NCI-H82 (cell line): ENCODE data around the gene ZSWIM2.
A peak's percentile ranks its signal among the peaks of the same experiment; 100 is the strongest.
"Not testable (repeated sequence)": the region's sequence is repeated elsewhere in the genome, so short reads cannot be mapped to it uniquely, and the experiment has no call there.

Source experiments
- DNase-seq: peaks from one replicate; lab custom pipeline; 2025; lab: John Stamatoyannopoulos, UW

The ZSWIM2 gene

GRCh38 chr2:186848873-186849578 lies at the start of gene ZSWIM2:
TSS of gene ZSWIM2 (minus strand) at chr2:186849170. CDS start at chr2:186849130, 40 bp downstream.
- DNase-seq, result peak; percentile 83

GRCh38 chr2:186896220-186896619 lies 47.2 kb upstream of the ZSWIM2 start:
- not testable (repeated sequence) for DNase-seq

DNA sequence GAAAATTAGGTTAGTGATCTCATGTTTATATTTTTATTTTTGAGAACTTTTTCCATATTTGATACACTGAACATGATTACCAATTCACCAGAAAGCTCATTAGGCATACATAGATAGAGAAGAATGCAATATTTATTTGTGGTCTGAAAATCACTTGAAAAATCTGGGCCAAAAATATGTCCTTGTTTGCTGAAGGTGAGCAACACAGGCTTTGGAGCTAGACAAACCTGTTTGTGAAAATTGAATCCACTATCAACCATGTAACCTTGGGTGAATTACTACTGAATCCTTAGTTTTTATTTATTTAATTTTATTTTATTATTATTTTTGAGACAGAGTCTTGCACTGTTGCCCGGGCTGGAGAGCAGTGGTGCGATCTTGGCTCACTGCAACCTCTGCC lies 46.5 kb upstream of the ZSWIM2 start:
- no peak for DNase-seq

DNA sequence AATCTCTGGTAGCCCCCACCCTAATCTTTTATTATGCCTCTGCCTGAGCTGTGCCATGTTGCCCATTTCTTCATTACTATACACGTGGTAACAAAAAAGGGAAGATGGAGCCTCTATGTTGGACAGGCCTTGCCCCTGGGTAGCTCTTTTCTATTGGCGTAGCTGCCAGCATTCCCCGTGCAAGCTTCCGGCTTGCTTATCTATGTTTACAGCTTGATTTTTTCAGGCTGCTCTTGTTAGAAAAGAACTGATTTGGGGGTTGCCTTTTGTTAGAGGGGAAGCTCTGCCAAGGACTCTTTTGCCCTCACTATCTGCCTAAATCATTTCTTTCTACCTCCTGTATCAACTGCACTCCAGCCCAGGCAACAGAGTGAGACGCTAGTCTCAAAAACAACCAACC lies 45.5 kb upstream of the ZSWIM2 start:
- DNase-seq, result no peak

- no peak for DNase-seq
Measured at GRCh38 chr2:186892821-186893220, 43.9 kb upstream of the ZSWIM2 start.

DNA sequence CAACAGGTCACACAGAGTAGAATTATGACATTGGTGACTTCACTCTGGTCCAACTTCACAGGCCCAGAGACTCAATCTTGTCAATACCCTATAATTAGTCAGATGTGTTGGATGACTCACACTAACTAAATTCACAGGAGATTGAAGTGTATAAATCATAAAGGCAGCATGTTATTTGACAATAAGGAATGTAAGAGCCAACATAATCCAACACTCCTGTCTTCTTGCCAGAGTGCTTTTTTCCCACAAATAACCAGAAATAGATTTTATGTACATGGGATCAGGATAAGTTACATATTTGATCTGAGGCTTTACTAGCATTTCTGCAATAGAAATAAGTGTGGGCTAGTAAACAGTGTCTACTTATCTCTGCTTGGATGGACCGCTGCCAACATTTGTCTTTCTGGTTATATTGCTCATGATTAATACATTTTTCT lies 42.2 kb upstream of the ZSWIM2 start:
- DNase-seq, result no peak

DNA sequence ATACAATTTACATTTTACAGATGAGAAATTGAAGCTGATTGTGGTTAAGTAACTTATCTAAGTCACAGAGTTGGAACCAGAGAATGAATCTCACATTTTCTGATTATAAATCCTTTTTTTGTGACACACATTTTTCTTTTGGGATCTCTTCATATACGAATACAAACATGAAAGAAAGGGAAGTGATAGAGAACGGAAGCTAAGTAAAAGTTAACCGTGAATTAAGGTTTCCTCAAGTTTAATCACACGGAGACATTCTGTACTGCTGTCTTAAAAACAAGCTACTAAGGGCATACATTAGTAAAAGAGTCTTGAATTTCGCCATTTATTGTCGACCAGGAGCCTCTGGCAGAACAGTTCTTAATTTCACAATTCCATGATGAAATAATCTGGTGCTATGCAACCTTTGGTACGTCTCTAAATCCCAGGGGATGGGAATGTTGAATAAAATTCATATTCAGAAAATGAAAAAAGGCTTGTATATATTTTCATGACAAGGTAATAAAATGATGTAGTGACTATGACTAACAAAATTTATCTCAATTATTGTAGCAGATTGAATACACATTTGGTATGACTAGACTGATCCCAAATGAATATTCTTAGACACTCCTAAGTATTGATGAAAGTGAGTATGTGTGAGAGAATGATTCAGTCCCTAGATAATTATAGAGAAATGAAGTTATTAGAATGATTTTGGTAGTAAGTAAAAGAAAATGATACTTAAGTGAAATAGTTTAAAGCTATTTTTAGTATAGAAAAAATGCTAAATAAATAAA lies 40.3 kb upstream of the ZSWIM2 start:
- DNase-seq, result no peak

- peak; percentile 10 for DNase-seq
Measured at GRCh38 chr2:186887107-186888090, 38.4 kb upstream of the ZSWIM2 start.

DNA sequence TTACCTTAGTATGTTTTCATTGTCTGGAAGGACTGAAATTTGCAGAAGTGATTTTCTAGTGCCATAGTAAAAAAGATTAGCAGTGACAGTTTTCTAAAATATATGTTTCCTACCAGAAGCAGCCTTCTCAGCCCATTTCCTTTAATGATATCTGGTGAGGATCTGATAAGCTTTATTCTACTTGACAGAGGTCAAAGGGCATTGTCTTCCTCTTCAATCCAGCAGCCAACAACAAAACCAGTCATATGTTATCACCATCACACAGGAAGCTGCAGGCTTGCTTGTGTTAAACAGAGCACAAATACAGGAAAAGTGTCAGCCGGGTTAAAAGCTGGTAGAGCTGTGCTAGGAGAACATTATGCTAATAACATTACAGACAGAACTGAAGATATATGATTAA lies 35.6 kb upstream of the ZSWIM2 start:
- DNase-seq, result no peak

DNA sequence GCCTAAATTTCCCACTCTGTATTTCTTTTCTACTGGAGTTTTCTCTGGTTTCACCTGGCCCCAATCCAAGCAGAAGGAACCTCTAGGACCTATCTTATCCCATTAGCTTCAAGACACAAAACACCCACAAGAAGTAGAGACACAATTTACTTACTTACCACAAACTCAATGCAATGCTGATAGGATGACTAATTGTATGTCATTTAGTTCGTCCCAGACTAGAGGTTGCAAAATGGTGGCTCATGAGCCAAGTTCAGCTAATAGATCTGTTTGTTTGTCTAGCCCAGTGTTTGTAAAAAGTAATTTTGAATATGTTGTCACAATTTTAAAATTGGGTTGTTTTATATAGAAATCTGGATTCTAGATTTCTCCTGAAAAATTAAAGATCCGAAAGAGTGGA lies 34.7 kb upstream of the ZSWIM2 start:
- no peak for DNase-seq

DNA sequence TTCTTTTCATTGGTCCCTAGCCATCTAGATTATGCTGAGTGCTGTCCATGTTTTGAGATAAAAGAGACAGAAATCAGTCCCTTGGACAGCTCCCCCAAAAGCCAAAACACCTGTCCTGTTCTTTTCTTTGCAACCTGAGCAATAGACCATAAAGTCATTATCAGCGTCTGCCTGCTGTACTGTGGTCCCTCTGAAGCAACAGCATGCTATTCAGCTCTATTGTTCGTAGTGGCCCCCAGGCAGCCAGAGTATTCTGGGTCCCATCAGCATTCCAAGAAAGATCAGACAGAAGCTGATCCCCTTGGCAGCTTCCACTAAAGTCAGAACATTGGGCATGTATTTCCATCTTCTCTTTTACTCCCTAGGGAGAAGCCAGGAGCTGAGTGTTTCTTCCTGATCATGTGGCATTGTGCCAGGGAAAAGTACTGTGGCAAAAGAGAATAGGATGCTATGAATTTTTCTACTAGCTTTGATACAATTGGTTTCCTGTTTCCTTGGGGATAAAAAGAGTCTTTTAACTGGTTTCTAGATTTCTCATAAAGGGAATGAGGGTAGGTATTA lies 33.6 kb upstream of the ZSWIM2 start:
- DNase-seq, result no peak

DNA sequence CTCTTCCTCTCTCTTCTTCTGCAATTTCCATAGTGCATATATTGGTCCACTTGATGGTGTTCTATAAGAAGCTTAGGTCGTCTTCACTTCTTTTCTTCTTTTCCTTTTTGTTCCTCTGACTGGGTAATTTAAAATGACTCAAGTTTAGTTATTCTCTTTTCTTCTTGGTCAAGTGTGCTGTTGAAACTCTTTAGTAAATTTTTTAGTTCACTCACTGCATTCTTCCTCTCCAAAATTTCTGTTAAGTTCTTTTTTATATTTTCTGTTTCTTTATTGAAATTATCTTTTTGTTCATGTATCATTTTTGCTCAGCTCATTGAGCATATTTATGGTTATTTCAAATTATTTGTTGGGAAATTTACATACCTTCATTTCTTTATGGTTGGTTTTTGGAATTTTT lies 32.7 kb upstream of the ZSWIM2 start:
- no peak for DNase-seq

GRCh38 chr2:186879312-186879711 lies 30.3 kb upstream of the ZSWIM2 start:
- no peak for DNase-seq

DNA sequence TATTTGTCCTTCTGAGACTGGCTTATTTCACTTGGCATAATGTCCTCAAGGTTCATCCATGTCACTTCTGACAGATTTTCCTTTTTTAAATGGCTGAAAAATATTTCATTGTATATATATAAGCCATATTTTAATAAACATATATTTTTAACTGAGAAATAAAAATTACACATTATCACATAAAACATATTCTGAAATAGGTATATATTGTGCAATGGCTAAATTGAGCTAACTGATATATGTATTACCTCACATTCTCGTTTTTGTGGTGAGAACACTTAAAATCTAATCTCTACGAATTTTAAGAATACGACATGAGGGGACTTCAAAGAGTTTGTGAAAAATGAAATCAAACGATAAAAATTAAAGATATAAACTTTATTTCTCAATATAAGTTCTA lies 25.7 kb upstream of the ZSWIM2 start:
- DNase-seq, result no peak

DNA sequence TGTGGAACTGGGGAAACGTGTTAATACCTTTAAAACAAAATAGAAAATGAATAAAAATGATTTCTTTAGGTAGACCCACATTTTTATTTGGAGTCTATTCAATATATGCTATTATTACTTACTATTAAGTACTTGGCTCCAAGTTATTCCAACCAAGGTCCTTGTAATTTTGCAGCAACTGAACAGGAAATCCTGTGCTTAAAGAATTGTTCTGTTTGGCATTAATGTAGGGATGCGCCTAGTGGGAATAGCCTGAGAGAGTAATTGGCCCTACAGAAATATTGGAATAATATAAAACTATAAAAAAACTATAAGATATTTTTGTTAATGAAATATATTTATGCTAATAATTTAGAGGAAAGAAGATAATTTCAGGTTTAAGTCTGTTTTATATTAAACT lies 22.9 kb upstream of the ZSWIM2 start:
- no peak for DNase-seq

GRCh38 chr2:186868344-186868743 lies 19.4 kb upstream of the ZSWIM2 start:
- no peak for DNase-seq

GRCh38 chr2:186862869-186863709 lies 14.1 kb upstream of the ZSWIM2 start:
- DNase-seq, result peak; percentile 60

DNA sequence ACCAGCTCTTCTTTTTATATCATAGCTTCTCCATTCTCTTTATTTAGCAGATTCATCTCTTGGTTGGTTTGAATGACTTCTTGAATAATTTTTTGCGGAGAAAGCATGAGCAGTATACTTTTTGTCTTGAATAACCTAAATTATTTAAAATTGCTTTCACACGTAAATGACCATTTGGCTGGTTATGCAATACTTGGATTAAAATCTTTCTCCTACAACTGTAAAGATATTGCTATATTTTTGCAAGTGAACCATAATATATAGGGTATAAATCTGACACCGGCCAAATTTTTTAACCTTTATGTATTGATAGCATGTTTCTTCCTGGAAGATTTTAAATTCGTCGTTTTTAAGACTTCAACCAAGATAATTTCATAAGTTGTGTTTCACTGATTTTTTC lies 6.2 kb upstream of the ZSWIM2 start:
- no peak for DNase-seq

DNA sequence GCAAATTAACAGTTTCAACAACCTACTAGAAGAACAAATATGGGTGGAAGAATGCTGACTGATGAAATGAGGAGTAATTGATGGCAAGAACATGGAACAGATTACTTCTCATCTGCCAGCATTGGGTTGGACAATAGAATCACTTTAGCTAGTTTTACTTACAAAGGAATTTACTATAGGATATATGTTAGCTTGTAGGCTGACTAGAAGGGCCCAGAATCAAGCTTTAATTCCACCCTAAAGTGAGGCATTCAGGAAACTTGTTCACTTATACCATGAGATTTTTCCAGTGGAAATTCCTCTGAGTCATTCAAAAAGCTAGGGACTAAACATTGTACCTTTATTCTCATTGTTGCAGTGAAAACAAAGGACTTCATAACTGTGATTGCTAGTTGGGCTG lies 5.0 kb upstream of the ZSWIM2 start:
- DNase-seq, result no peak

GRCh38 chr2:186852508-186852907 lies 3.5 kb upstream of the ZSWIM2 start:
- DNase-seq, result no peak

DNA sequence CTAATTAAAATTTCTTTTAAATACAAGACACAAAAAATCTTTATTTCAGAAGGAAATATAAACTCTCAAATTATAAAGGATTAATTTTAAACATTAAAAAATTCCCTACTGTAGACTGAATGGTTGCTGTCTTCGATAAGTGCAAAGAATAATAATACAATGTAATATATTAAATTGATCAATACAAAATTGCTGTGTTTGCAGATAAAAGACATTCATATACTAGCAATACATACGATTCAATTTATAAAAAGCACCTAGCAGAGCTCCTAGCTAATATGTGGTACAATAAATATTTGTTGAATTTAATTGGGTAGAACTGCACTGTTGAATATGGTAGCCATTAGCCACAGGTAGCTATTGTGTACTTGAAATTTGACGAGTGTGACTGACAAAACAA lies 6.6 kb downstream of the ZSWIM2 start:
- no peak for DNase-seq
